A172 (cell line): ENCODE data around the gene PDIK1L. TPM values are rescaled to one million over a fixed set of nuclear protein-coding genes. Genes with fewer than 3 reads are reported as not detected.
"Not testable (repeated sequence)": the region's sequence is repeated elsewhere in the genome, so short reads cannot be mapped to it uniquely, and the experiment has no call there.

Source experiments
- DNase-seq: peaks from one replicate; pipeline ENCODE4 v3.0.0-alpha.2; 2015; ENCODE audit warnings: low spot score
- total RNA-seq: library from RNA; depleted of rRNA; stranded (reverse); fragments of >200 nt; shearing (Covaris generic); gene quantifications from 2 replicates; pipeline ENCODE4 v1.2.3, GENCODE V29; 2014

The PDIK1L gene
- total RNA-seq, 1 experiment from 2014 or later = 4.4 TPM

DNA sequence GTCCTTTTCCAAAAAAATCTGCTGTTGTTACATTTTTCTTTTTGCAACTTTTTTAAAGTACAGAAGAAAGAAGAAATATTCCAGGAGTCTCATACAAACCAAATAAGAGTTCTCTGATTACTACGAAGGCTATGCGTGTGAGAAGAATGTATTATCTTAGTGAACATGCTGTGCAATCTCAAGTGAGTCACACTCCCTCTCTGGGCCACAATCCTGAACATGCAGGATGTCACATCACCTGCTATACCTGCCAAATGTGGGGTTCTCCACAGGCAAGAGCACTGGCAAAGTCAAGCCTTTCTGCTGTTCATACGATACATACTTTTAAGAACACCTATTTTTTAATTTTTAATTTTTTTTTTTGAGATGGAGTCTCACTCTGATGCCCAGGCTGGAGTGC, 22.5 kb upstream of the PDIK1L start:
- DNase-seq = no peak

DNA sequence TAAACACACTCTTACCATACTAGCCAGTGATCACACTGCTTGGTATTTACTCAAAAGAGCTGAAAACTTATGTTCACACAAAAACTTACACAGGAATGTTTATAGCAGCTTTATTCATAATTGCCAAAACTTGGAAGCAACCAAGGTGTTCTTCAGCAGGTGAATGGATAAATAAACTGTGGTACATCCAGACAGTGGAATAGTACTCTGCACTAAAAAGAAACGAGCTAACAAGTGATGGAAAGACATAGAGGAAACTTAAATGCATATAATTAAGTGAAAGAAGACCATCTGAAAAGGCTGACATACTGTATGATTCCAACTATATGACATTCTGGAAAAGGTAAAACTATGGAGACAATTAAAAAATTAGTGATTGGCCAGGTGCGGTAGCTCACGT, 20.7 kb upstream of the PDIK1L start:
- DNase-seq = no peak

DNA sequence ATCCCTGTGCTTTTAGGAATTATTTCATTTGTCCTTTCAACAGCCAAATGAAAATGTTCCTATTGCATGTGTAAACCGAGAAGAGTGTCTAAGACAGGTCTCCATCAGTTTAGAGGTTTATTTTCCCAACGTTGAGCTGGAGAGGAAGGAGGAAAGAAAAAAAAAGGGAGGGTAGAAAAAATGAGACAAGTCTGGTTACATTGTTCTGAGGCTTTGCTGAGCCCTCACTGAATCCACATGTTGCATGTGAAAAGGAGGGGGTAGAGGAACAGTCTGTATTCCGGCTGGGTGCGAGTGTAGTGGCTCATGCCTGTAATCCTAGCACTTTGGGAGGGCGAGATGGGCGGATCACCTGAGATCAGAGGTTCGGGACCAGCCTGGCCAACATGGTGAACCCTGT, 19.2 kb upstream of the PDIK1L start:
- DNase-seq = no peak

DNA sequence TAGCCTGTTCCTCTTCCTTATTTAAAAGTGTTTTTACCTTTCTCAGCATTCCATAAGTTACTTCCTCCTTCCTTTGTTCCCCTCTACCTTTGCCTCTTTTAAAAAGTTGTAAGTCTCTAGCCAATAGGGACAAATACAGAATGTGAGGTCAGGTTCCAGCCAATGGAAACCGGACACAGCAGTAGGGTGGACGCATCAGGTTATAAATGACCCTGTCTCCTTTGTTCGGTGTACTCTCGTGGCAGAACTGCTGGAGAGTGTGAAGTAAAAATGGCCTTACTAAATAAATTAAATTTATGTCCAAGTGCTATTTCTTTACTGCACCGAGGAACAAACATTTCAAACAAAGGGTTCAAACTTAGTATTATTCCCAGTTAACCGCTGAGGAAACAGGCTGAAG, 18.1 kb upstream of the PDIK1L start:
- DNase-seq = not testable (repeated sequence)

DNA sequence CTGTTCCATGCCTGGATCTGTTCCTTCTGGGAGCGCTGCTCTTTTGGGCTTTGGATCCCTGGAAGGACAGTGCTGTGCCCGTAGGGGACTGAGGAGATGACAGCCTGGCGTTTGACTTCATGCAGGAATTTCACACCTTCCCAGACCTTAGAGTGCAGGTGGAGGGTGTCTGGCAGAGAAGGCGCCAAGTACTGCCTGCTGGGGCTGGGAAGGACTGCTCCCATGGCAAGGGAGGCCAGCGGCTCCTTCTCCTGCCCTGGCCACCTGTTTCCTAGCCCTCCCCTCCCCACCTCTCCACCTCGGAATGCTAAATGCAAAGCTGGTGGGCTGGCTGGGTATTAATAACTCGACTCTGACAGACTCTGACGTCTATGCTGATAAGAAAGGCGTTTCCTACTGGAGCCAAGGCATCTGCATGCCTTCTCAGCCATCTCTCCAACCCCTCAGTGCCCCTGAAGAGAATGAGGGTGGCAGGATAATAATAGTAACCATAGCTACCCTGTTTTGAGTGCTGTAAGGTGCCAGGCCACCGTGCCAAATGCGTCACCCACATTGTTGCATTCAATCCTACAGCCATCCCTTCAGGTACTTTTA, 17.5 kb upstream of the PDIK1L start:
- peak; percentile 54 for DNase-seq

DNA sequence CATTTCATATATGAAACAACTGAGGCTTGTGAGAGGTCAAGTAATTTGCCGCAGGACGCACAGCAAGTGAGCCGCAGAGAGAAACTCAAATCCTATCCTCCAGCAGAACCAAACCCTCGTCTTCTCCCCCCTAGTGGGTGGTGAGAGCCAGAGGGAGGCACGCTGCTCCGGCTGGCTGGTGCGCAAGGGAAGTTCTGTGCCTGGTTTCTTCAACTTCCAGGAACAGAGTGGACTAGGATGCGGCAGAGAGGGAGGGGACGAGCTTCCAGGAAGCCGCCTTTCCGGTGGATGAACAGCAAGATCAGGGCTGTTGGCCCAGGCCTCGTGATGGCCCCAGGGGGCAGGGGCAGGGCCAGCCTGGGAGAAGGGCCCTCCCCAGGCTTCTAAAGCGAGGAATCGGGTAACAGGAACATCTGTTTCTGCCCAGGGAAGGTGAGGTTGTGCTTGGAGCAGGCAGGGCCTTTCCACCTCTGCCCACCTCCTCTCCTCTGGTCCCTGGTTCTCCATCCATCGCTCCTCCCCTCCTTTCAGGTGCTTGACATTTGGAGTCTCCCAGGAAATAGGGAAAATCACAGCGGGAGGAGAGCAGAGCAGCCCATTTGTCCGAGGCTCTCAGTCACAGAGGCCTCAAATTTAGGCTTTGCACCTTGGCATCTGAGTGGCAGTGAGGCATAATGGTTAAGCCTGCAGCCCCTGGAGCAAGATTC, 16.8 kb upstream of the PDIK1L start:
- peak; percentile 67 for DNase-seq

DNA sequence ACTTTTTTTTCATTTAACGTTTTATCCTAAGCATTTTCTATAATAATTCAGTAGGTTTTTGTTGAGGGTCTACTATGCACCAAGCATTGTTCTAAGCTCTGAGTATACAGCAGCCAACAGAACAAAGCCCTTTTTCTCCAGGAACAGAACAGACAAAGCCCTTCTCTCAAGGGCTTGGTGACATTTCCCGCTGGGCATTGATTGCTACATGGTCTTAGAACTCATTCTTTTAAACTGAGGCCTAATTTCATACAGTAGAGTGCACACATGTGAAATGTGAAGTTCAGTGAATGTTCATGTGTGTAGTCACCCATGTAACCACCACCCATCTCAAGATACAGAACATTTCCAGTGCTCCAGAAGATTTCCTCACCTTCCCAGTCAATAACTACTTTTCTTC, 15.2 kb upstream of the PDIK1L start:
- DNase-seq = no peak

DNA sequence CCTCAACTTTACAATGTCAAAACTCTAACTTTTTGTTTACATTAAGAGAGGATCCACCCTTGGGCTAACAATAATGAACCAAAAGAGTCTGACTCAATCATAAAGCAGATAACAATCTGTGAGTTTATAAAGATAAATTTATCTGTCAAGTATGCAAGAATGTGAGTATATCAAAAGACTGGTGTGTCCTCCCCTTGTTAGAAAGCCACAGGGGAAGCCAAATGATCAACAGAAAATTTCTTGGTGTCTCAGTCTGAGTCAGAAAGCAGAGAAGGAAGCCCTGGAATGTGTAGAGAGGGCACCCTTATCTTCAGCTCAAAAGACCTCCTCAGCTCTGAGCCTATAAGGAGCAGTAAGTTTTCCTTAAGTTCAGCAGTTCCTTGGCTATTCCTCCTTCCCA, 13.9 kb upstream of the PDIK1L start:
- DNase-seq = peak; percentile 79

DNA sequence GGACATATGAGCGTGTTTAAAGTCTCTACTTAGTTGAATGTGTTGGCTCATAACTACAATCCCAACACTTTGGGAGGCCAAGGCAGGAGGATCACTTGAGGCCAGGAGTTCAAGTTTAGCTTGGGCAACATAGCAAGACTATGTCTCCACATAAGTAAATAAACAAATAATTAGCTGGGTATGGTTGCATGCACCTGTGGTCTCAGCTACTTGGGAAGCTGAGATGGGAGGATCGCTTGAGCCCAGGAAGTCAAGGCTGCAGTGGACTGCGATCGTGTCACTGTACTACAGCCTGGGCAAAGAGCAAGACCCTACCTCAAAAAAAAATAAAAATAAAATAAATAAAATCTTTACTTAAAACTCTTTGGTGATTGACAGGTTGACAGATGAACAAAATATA, 13.0 kb upstream of the PDIK1L start:
- DNase-seq = no peak

DNA sequence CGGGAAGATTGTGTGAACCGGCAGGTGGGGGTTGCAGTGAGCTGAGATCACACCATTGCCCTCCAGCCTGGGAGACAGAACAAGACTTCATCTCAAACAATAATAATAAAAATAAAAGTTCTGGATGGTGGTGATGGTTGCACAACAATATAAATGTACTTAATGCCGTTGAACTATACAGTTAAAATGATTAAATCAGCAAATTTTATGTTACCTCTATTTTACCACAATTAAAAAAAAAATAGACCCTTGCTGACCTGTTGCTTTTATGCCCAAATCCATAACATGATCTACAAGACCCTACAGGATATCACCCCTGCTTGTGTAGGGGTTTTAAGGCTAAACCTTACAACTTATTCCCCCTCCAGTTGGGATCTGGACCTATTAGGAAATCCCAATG, 11.8 kb upstream of the PDIK1L start:
- no peak for DNase-seq

DNA sequence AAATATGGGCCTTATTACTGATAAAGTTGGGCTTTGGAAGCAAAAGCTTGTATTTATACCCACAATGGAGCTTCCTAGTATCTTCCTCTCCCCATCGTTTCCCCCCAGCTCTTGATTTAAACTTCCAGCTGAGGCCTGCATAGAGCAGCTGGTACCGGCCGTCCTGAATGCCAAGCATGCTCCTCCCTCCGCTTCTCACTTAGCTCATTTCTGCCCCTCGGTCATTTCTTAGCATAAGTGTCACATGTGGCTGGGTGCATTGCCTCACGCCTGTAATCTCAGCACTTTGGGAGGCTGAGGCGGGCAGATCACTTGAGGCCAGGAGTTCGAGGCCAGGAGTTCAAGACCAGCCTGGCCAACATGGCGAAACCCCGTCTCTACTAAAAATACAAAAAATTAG, 11.4 kb upstream of the PDIK1L start:
- not testable (repeated sequence) for DNase-seq

DNA sequence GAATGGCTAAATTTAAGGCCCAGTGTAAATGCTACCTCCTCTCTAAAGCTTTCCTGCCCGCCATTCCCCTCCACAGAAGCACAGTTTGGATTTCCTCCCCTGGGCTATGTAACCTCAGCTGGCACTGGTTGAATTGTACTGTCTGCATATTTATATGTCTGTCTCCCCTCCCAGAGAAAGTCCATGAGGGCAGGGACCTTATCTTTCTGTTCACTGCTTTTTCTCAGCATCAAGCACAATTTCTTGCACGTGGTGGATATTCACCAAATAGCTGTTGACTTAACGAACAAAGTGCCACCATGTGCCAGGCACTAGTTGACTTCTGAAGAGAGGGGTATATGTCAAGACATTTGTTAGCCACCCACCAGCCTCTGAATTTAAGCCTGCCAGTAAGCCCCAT, 9.5 kb upstream of the PDIK1L start:
- no peak for DNase-seq

DNA sequence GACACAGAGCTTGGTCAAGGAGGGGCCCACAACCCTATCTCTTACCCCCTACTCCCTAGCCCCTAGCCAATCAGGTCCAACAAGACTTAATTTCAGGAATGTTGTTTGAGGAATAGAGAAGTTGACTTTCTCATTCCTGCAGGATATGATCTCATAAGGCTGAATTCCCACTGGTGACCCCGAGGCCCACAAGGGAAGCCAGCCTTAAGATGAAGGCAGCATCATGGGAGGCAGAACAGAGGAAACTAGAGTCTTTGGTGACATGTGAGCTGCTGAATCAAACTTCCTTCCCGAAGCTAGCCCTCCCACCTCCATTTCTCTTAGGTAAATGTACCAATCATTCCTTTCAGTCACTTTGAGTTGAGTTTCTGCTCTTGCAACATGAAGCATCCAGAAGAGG, 9.1 kb upstream of the PDIK1L start:
- DNase-seq = no peak

DNA sequence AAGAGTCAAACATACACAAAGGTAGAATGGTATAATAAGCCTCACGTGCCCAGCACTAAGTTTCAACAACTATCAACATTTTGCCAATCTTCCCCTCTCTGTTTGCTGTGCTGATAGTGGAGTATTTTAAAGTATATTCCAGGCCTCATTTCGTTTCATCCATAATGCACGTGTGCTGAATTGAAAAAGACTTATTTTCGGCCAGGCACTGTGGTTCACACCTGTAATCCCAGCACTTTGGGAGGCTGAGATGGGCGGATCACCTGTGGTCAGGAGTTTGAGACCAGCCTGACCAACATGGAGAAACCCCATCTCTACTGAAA, 6.4 kb upstream of the PDIK1L start:
- DNase-seq = not testable (repeated sequence)

DNA sequence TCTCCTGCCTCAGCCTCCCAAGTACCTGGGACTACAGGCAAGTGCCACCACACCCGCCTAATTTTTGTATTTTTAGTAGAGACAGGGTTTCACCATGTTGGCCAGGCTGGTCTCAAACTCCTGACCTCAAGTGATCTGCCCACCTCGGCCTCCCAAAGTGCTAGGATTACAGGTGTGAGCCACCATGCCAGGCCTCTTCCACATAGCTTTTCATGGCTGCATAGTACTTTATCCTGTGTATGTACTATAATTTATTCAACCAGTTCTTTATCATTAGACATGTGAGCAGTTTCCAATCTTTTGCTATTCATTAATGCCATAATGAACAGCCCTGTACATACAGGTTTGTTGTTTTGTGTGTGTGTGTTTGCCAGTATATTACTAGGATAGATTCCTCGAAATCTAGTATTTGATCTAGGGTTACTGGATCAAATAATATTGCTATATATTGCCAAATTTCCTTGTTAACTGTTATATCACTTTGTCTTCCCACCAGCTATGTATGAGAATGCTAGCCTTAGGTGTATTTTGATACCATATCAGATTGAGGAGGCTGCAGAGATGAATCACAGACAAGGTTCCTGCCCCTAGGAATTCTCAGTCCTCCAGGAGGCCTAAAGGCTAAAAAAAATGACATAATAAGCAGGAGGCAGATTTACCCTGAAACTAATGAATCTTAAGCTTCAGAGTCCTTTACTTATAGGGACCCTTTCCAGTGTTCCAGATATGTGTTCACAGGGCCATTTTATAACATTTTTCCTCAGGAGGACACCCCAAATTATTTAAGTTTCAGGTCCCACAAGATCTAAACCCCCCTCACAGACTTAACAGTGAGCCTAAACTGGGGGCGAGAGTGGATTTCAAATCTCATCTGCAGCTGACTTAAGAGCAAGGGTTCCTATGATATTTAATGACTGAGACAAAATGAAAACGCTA, 2.1 kb upstream of the PDIK1L start:
- no peak for DNase-seq

DNA sequence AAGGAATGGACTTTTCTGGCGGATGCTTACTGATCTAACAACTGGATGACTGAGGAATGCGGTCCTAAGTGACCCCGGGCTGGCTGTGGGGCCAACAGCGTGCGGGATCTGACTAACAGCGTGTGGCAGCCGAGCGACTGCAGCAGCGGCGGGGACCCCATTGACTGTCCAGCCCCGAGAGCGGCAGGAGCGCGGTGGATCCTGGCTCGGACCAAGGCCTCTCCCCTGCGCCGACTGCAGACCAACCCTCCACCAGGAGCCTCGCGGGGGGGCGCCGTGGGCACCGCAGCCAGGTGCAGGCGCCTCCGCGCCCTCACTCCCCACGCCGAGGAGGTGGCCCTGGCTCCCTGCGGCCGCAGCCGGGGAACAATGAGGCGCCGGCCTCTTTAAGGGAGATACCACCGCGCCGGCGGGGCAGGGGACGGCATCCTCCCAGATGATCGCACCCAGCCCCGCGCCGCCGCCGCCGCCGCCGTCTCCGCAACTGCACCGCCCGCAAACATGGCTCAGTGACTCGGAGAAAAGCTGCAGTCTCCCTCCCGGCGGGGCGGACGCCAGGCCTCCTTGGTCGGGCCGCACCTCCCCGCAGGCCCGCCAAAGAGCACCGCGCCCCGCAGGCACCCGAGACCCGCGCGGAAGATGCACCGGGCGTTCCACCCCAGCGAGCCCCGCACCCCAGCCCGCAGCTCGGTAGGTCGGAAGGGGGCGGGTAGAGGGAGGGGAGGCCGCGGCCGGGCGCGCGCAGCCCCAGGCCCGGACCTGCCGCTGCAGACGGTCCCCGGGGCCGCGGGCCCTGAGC, 694 bp upstream of the PDIK1L start:
- DNase-seq = peak; percentile 25

DNA sequence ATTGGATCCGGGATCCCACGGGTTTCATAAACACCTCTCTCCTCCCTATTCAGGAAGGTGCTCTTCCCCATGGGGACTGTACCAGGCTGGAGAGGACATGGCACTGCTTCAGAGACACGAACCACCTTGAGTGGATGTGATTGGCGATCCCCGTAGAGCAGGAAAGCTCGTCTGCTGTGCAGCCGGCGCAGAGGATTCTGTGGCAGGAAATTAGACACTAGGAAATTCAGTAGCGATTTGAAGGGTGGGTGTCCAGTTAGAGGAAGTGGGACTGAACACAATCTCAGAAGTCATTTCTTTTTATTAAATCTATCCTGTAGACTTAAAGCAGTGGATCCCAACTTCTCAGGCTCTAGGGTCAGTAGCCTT, 767 bp downstream of the PDIK1L start:
- peak; percentile 10 for DNase-seq

DNA sequence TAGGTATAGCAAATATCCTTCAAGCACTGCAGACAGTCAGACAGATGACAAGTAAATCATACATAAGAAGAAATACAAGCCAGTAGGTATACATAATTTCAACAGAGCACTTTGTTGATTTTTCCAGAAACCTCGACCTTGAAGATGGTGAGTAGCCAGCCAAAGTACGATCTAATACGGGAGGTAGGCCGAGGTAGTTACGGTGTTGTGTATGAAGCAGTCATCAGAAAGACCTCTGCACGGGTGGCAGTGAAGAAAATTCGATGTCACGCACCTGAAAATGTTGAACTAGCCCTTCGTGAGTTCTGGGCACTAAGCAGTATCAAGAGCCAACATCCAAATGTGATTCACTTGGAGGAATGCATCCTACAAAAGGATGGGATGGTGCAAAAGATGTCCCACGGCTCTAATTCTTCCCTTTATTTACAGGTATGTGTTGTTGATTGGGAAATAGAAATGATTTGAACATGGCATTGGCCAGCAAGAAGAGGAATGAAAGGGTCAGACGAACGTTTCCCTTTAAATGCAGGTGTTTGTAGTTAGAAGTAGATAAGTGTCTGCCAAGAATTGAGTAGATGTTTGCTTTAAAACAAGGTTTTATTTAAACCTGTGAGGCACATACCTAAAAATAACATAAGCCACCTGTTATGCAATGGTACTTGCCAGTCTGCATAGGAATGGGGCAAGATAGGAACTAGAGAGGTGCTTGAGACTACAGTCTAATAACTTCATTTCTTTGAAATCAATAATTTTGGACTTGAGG, 2.7 kb downstream of the PDIK1L start:
- no peak for DNase-seq

DNA sequence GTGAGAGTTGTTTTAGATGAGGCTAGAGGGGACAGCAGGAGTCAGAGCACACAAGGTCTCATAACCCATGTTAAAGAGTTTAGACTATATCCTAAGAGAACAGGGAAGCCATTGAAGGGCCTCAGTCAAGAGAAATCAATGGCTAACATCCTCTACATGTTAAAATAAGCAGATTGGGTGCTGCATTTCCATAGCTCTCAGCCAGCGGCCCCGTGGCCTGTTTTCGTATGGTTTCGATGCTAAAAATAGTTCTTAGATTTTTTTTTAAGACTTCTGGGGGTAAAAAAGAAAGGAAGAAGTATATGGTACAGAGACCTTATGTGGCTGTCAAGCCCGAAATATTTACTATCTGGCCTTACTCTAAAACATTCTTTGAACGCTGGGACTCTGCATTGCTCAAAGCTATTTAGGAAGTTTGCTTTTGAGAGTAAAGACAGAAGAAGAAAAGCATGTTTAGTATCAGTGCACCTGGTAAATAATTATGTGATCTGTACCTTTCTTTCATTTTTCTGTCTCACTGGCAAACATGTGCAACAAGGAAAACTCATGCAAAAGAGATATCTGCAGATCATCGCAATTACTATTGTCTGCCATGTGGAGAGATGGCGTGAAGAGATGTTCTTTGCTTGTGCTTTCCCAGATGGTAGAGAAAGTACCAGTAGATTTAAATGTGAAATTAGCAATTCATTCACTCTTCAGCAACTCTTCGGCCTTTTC, 8.4 kb downstream of the PDIK1L start:
- DNase-seq = no peak

DNA sequence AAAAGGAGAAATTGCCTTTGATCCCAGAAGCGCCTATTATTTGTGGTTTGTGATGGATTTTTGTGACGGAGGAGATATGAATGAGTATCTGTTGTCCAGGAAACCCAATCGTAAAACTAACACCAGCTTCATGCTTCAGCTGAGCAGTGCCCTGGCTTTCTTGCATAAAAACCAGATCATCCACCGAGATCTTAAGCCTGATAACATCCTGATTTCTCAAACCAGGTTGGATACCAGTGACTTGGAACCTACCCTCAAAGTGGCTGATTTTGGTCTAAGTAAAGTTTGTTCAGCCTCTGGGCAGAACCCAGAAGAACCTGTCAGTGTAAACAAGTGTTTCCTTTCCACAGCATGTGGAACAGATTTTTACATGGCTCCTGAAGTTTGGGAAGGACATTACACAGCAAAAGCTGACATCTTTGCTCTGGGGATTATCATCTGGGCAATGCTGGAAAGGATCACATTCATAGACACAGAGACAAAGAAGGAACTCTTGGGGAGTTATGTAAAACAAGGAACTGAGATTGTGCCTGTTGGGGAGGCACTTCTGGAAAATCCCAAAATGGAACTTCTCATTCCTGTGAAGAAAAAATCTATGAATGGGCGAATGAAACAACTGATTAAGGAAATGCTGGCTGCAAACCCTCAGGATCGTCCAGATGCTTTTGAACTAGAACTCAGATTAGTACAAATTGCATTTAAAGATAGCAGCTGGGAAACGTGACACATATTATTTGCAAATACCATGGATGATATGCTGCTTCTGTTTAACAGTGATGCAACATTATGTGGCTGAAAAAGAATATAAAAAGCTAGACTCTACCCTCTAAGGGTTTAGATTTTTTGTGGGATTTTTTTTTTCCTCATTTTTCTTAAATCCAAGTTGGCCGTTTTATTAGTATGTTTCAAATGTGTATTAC, 10.5 kb downstream of the PDIK1L start:
- DNase-seq = no peak
